ENCODE data around the gene MYO5B.

The MYO5B gene

GRCh38 chr18:50004013-50004412 is 190.9 kb downstream of the MYO5B start:
- DNase-seq = no peak

GRCh38 chr18:50002781-50003180 is 192.2 kb downstream of the MYO5B start:
- no peak for DNase-seq

- DNase-seq = no peak
Observed at GRCh38 chr18:50000227-50000626, 194.7 kb downstream of the MYO5B start.

GRCh38 chr18:49999128-49999527 is 195.8 kb downstream of the MYO5B start:
- DNase-seq = no peak

- no peak for DNase-seq
Observed at GRCh38 chr18:49997558-49997957, 197.4 kb downstream of the MYO5B start.

- no peak for DNase-seq
Observed at GRCh38 chr18:49994410-49994809, 200.5 kb downstream of the MYO5B start.

- no peak for DNase-seq
Observed at GRCh38 chr18:49993299-49993698, 201.6 kb downstream of the MYO5B start.

- DNase-seq = no peak
Observed at GRCh38 chr18:49988733-49989132, 206.2 kb downstream of the MYO5B start.

GRCh38 chr18:49988101-49988500 is 206.8 kb downstream of the MYO5B start:
- DNase-seq = no peak

GRCh38 chr18:49985236-49985635 is 209.7 kb downstream of the MYO5B start:
- DNase-seq = no peak

- DNase-seq = no peak
Observed at GRCh38 chr18:49980896-49981295, 214.1 kb downstream of the MYO5B start.

- DNase-seq = no peak
Observed at GRCh38 chr18:49976795-49977560, 218.0 kb downstream of the MYO5B start.

- DNase-seq = no peak
Observed at GRCh38 chr18:49976001-49976400, 218.9 kb downstream of the MYO5B start.

GRCh38 chr18:49974079-49974478 is 220.9 kb downstream of the MYO5B start:
- DNase-seq = no peak

GRCh38 chr18:49973592-49973991 is 221.4 kb downstream of the MYO5B start:
- no peak for DNase-seq

GRCh38 chr18:49972535-49972934 is 222.4 kb downstream of the MYO5B start:
- DNase-seq = no peak

GRCh38 chr18:49971462-49971861 is 223.5 kb downstream of the MYO5B start:
- no peak for DNase-seq

- no peak for DNase-seq
Observed at GRCh38 chr18:49970319-49970718, 224.6 kb downstream of the MYO5B start.

- no peak for DNase-seq
Observed at GRCh38 chr18:49968644-49969309, 226.2 kb downstream of the MYO5B start.

GRCh38 chr18:49967636-49968313 is 227.2 kb downstream of the MYO5B start:
- no peak for DNase-seq

- no peak for DNase-seq
Observed at GRCh38 chr18:49967171-49967570, 227.8 kb downstream of the MYO5B start.

GRCh38 chr18:49966090-49966489 is 228.9 kb downstream of the MYO5B start:
- DNase-seq = no peak

GRCh38 chr18:49963217-49963616 is 231.7 kb downstream of the MYO5B start:
- no peak for DNase-seq

- DNase-seq = no peak
Observed at GRCh38 chr18:49961271-49961670, 233.7 kb downstream of the MYO5B start.

Measured in 8988T (cell line).